ENCODE results near the gene MITF. TPM values are rescaled to one million over a fixed set of nuclear protein-coding genes. Genes with fewer than 3 reads are reported as not detected.

Gene MITF
- total and polyA plus RNA-seq, 10 donors, result 0.83 to 11.9 (median 6.2) TPM

GRCh38 chr3:69725994-69726571 lies 13.2 kb upstream of the MITF start:
- WGBS, 5 donors, result 72 to 89% (median 80%) methylated on average over 3 of the region's 3 CpGs
- no peak overlapping the region for H3K4me3 ChIP-seq
- no peaks in the 10 kb centered on the region for H3K4me1 ChIP-seq
- no peak overlapping the region for H3K27ac ChIP-seq
- no peaks in the 10 kb centered on the region for H3K27me3 ChIP-seq (replicated peaks in 1 of 7)
- intact Hi-C loops (cut with DNase I; ENCODE audit: low total_unique reads), result no loop called here
- H3K36me3 ChIP-seq, result no peaks in the 10 kb centered on the region
- no peak for DNase-seq
- TF ChIP-seq POLR2A (IDR thresholded peaks at IDR 0.05) (no peak), POLR2AphosphoS5 (IDR thresholded peaks at IDR 0.05) (no peak)
- TF ChIP-seq, protein P1, sequence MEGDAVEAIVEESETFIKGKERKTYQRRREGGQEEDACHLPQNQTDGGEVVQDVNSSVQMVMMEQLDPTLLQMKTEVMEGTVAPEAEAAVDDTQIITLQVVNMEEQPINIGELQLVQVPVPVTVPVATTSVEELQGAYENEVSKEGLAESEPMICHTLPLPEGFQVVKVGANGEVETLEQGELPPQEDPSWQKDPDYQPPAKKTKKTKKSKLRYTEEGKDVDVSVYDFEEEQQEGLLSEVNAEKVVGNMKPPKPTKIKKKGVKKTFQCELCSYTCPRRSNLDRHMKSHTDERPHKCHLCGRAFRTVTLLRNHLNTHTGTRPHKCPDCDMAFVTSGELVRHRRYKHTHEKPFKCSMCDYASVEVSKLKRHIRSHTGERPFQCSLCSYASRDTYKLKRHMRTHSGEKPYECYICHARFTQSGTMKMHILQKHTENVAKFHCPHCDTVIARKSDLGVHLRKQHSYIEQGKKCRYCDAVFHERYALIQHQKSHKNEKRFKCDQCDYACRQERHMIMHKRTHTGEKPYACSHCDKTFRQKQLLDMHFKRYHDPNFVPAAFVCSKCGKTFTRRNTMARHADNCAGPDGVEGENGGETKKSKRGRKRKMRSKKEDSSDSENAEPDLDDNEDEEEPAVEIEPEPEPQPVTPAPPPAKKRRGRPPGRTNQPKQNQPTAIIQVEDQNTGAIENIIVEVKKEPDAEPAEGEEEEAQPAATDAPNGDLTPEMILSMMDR (IDR thresholded peaks at IDR 0.05 in 8 of 11, conservative IDR thresholded peaks at IDR 0.05 in 3 of 11), result no peak
- no peaks in the 10 kb centered on the region for H3K9me3 ChIP-seq

DNA sequence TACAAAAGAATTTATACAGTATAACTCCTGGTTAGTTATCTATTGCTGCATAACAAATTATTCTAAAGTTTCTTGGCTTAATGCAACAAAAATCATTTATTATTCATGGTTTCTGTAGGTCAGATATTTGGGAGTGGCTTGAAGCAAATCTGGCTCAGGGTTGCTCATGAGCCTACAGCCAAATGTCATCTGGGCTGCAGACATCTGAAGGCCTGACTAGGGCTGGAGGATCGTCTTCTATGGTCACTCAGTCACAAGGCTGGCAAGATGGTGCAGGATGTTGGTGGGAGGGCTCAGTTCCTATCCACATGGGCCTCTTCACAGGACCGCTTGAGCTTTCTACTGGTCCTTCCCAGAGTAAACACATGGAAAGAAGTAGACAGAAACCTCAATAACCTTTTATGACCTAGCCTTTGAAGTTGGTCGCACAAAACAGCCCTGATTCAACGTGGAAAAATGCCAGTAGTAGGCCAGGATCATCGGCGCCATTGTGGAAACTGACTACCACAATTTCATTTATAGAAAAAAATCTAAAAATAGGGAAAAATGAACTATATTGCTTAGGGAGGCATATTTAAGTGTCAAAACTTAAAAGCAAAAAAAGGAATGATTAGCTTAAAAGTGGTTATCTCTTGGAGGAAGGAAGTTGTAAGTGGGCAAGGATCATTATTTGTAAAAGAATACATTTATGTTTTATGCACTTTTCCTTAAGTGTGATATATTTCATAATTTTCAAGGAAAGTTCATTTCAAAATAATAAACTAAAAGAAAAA lies 9.9 kb upstream of the MITF start:
- H3K9me3 ChIP-seq, result no peaks in the 10 kb centered on the region
- no peaks in the 10 kb centered on the region for H3K36me3 ChIP-seq
- 70 to 85% (median 82%) methylated on average over 6 of the region's 6 CpGs for WGBS, 5 donors
- intact Hi-C loops (cut with DNase I; ENCODE audit: low total_unique reads), result no loop called here
- no peaks in the 10 kb centered on the region for H3K4me1 ChIP-seq
- no peaks in the 10 kb centered on the region for H3K27me3 ChIP-seq (replicated peaks in 1 of 7)
- no peak for DNase-seq
- H3K4me3 ChIP-seq, result no peak overlapping the region
- no peak for TF ChIP-seq POLR2A (IDR thresholded peaks at IDR 0.05)
- TF ChIP-seq, protein P1 (IDR thresholded peaks at IDR 0.05 in 8 of 11, conservative IDR thresholded peaks at IDR 0.05 in 3 of 11), result no peak
- no peak for TF ChIP-seq POLR2AphosphoS5 (IDR thresholded peaks at IDR 0.05)
- H3K27ac ChIP-seq, result no peak overlapping the region

- no peak for DNase-seq
- TF ChIP-seq, protein P1 (IDR thresholded peaks at IDR 0.05 in 8 of 11, conservative IDR thresholded peaks at IDR 0.05 in 3 of 11), result no peak
- TF ChIP-seq POLR2A (IDR thresholded peaks at IDR 0.05) (no peak), POLR2AphosphoS5 (IDR thresholded peaks at IDR 0.05) (no peak)
- H3K4me1 ChIP-seq, result no peaks in the 10 kb centered on the region
- H3K27me3 ChIP-seq (replicated peaks in 1 of 7), result peaks cover 0 to 4% (median 0%) of the 10 kb centered on the region in 7 donors
- no peaks in the 10 kb centered on the region for H3K9me3 ChIP-seq
- intact Hi-C loops (cut with DNase I; ENCODE audit: low total_unique reads), result no loop called here
- 76 to 90% (median 82%) methylated on average over 2 of the region's 2 CpGs for WGBS, 5 donors
- no peak overlapping the region for H3K27ac ChIP-seq
- no peaks in the 10 kb centered on the region for H3K36me3 ChIP-seq
- no peak overlapping the region for H3K4me3 ChIP-seq
Measured at GRCh38 chr3:69731080-69731479, 8.2 kb upstream of the MITF start.

DNA sequence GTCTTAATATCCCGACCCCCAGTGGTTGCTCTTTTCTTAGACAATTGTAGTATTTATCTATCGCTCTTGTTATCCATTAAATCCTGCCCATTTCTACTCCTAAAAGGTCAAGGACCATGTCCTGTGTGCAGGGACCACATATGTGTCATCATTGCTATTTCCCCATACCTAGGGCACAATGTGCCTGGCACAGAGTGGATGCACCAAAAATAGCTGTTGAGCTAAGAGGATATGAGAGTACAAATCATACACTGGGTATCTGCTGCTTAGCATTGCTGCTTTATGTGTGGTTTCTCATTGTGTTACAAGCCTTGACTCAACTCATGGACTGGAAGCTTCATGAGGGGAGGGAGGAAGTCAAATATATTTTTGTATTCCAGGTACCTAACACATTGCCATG lies 3.4 kb upstream of the MITF start:
- H3K27me3 ChIP-seq (replicated peaks in 1 of 7), result peaks cover 0 to 43% (median 11%) of the 10 kb centered on the region in 7 donors
- H3K36me3 ChIP-seq, result no peaks in the 10 kb centered on the region
- intact Hi-C loops (cut with DNase I; ENCODE audit: low total_unique reads), result no loop called here
- peaks cover 0 to 29% (median 21%) of the 10 kb centered on the region in 6 donors for H3K4me1 ChIP-seq
- H3K4me3 ChIP-seq, result no peak overlapping the region
- H3K27ac ChIP-seq, result no peak overlapping the region
- H3K9me3 ChIP-seq, result no peaks in the 10 kb centered on the region
- whole genome bisulfite sequencing, 5 donors, result 77 to 85% (median 83%) methylated on average over 2 of the region's 2 CpGs
- DNase-seq, result no peak
- TF ChIP-seq, protein P1 (IDR thresholded peaks at IDR 0.05 in 8 of 11, conservative IDR thresholded peaks at IDR 0.05 in 3 of 11), result no peak
- TF ChIP-seq POLR2AphosphoS5 (IDR thresholded peaks at IDR 0.05), result no peak
- no peak for TF ChIP-seq POLR2A (IDR thresholded peaks at IDR 0.05)

Data from spleen (tissue), 11 donors.